Measurements from ENCODE around the gene CANX. TPM values are rescaled to one million over a fixed set of nuclear protein-coding genes. Genes with fewer than 3 reads are reported as not detected.
"Not testable (repeated sequence)": the region's sequence is repeated elsewhere in the genome, so short reads cannot be mapped to it uniquely, and the experiment has no call there.

Gene CANX
- total RNA-seq, 1 donor from 2014 or later: 649 TPM

GRCh38 chr5:179697993-179698934 is 503 bp upstream of the CANX start:
- peak; percentile 100 for DNase-seq (ENCODE audit: low spot score)

DNA sequence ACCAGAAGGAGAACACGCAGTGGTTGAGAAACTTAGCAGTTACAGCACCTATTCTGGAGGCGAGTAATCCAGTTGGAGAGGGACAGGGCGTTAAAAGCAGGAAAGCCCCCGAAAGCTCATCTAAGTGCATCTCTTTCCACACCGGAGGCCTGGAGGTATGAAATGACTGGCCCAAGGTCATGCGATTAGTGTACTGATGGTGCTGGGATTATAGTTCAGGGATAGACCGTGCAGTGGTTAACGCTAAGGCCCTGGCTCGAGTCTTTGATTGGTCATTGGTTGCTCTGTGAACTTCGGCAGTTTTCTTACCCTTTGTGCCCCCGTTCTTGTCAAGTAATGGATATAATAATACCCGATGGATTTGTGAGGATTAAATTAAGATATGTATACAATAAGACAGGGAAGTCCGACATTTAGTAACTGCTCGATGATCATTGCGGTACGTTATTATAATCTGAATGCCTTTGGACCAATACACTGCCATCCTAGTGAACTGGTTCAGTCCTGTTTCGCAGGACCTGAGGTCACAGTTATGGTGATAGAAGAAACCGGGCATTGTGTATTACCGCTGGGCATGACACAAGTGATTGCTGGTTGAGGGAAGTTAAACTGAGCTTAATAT is 960 bp downstream of the CANX start:
- DNase-seq (ENCODE audit: low spot score): no peak

DNA sequence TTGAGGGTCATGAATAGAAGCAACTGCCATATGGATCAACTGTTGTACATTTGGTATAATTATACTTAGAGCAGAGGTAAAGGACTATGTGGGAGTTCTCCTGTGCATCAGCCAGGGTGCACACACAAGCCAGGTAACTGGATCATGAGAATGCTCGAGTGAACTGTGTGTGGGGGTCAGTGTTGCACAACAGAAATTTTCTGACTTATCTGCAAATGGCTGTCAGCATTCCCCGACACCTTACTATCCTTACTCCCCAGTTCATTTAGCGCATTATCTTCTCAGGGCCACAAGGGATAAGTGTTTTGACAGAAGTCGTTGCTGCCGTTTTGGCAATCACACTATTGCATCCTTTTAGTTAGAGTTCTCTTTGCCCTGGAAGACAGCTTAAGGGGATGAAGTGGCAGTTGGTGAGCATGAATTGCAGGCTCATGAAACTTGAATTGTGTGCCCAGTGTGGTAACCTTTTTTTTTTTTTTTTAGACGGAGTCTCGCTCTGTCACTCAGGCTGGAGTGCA is 1.7 kb downstream of the CANX start:
- no peak for DNase-seq (ENCODE audit: low spot score)

DNA sequence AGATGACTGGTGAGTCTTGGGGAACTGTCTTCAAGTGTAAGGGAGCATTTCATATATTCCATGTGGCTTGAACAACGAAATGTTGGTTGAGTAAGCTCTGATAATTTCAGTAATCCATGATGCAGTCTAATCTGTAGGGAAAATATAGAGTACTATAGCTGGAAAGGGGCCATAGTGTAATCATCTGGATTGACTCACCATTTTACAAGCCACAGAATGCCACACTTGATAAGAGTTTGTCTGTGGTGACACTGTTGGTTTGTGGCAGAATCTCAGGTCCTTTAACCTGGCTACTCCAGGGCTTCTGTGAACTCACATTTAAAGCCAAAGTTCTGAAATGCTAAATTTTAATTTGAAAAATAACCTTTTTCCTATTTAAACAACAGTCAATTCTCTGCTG is 17.5 kb downstream of the CANX start:
- no peak for DNase-seq (ENCODE audit: low spot score)

DNA sequence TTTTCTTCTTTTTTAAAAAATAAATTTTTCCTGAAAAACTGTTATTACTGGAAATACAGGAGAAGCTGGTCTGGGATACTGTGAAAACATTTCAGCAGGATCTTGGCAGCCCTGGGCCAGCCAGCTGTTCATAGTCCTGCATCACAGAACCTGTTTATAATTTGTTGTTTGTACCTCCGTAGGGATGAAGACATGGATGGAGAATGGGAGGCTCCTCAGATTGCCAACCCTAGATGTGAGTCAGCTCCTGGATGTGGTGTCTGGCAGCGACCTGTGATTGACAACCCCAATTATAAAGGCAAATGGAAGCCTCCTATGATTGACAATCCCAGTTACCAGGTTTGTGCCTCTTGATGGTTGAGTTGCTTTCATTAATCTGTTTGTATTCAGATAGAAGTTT is 21.5 kb downstream of the CANX start:
- no peak for DNase-seq (ENCODE audit: low spot score)

GRCh38 chr5:179724163-179724562 is 25.4 kb downstream of the CANX start:
- DNase-seq (ENCODE audit: low spot score): no peak

- no peak for DNase-seq (ENCODE audit: low spot score)
Measured at GRCh38 chr5:179727106-179727505, 28.3 kb downstream of the CANX start.

GRCh38 chr5:179729303-179729702 is 30.5 kb downstream of the CANX start:
- DNase-seq (ENCODE audit: low spot score): no peak

DNA sequence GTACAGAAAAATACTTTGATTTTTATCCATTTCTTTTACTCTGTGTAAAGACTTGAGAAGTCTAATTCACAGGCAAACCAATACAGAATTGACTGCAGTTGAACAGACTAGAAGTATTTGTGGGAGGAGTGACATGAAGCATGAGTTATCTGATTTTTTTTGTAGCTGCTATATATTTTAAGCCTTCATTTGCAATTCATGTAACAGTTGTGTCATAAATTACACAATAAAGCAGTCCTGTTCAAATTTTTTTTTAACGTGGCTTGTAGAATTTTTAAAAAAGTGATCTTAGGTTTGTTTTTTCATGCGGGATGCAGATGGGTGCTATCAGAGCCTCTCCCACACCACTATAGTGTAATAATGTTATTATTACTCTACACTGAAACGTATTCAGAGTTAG is 31.0 kb downstream of the CANX start:
- no peak for DNase-seq (ENCODE audit: low spot score)

DNA sequence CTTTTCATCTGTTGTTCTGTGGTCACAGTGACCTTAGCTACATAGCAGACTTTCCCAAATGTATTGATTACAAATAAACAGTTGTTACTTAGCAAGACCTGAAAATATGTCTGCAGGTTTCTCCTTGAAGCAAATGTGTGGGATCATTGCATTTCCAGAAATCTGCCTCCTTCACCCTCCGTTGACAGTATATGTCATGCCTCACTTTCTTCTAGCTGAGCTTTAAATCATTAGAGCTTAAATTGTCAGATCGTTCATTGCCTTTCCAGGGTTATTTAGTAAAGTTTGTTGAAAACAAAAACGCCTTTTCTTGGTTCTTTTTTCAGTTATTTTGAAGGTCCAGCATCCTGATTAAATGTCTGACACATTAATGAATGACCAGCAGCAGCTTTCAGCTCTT is 31.6 kb downstream of the CANX start:
- DNase-seq (ENCODE audit: low spot score): no peak

DNA sequence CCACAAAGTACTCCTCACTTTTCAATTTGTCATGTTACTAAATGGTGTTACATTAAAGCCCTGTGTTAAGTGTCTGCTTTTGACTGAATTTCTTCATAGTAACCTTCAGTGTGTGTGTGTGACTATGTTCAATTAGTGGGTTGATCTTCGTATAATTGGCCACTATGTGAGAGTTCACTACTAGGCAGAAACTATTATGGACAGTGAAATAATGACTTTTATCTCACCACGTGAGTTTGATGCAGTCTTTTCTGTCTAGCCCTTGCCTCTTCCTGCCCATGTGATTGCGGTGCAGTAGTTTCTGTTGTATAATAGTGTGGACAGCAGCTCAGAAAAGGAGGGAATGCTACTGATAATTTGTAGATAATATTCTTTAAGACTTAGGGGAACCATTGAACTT is 32.1 kb downstream of the CANX start:
- DNase-seq (ENCODE audit: low spot score): no peak

DNA sequence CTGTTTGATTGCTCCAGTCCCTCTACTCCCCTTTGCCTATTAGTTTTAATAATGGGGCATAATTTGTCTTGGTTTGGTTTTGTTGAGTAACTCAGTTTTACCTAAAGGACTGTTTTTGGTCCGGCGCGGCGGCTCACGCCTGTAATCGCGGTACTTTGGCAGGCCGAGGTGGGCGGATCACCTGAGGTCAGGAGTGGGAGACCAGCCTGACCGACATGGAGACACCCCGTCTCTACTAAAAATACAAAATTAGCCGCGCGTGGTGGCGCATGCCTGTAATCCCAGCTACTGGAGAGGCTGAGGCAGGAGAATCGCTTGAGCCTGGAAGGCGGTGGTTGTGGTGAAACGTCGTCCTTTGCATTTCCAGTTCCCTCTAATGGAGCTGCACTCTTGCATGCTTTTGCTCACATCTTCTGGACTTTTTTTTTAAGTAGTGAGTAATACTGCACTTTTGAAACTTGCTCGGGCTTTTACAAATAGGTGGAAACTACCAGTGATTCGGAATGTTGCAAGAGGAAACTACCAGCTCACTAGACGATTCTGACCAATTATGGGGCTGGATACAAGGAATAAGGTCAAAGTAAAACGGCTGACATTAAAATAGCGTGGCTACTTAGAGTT is 33.1 kb downstream of the CANX start:
- no peak for DNase-seq (ENCODE audit: low spot score)

DNA sequence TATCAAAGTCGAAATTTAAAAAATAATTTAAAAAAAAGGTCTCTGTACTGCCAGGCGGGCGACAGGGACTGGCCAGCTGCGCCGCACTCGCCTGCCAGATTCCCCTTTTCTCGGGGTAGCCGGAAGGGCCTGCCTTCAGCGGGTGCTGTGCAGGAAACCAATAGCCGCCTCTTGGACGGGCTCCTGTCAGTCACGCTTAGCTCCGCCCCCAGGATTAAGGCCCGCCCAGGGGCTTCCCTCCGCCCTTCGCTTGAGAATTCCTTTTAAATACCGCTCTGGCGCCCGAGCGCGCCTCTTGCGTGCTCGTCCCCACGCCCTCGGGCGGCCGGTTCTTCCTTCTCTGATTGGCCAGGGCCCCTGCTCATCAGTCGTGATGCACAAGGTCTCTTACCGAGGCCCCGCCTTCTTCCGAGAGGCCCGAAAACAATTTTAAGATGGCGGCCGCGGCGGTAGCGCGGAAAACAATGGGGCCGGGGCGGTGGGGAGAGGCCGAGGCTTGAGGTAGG is 33.7 kb downstream of the CANX start, which contains the start of gene MAML1:
Gene MAML1, plus strand, starts transcription at position 411 of the 506 bp plus-strand sequence. CDS start 291 bp downstream, outside the sequence.
- DNase-seq (ENCODE audit: low spot score): peak; percentile 100

DNA sequence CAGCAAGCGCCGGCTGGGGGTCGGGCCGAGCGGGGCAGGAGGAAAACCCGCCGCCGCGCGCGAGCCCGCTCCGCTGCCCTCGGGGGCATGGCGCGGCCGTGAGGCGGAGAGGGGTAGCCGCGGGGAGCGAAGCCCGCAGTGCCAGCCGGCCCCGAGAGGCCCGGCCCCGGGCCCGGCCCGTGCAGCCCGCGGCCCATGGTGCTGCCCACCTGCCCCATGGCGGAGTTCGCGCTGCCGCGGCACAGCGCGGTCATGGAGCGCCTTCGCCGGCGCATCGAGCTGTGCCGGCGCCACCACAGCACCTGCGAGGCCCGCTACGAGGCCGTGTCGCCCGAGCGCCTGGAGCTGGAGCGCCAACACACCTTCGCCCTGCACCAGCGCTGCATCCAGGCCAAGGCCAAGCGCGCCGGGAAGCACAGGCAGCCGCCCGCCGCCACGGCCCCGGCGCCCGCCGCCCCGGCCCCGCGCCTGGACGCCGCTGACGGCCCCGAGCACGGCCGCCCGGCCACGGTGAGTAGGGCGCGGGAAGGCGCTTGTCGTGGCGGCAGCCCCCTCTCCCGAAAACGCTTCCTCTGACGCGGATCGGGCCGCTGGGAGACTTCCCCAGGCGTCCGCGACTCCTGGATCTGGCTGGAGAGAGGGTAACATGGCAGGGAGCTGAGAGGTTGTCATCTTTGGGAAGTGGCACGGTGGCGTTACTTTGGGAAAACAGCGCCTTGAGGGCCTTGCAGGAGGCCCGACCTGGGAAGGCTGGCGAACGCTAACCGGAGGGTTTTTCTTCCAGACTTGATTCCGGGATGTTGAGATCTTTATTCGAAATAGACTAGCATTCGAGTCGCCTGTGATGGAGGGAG is 34.4 kb downstream of the CANX start:
- DNase-seq (ENCODE audit: low spot score): no peak

DNA sequence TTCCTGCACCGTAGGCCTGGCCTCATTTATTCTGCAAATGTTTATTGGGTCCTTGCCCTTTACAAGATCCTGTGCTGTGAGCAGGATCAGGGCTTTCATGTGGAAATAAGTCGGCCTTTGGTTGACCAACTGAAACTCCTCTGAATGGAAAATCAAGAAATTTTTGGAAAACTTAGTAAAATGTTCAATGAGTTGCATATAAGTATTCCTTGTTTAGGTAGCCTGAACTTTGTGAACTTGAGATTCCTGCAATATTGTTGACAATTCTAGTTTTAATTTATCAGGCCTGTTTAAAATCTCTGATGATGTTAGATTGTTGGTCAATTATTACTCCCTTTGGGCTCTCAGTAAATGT is 35.0 kb downstream of the CANX start:
- DNase-seq (ENCODE audit: low spot score): no peak

DNA sequence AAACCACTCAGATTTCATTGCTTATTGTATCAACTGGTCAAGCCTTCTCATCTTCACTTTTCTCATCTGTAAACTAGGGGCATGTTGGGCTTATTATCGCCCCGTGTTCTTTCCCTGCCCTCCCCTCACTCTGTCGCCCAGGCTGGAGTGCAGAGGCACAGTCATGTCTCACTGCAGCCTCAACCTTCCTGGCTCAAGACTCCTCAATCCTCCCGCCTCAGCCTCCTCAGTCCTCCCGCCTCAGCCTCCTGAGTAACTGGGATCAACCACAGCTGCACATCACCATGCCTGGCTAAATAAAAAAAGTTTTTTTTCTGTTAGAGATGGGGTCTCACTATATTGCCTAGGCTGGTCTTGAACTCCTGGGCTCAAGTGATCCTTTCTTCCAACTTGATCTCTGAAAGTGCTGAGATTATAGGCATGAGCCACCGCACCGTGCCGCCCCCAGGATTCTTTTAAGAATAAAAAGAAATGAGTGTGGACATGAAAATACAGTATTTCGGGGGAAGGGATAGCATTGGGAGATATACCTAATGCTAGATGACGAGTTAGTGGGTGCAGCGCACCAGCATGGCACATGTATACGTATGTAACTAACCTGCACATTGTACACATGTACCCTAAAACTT is 35.9 kb downstream of the CANX start:
- no peak for DNase-seq (ENCODE audit: low spot score)

DNA sequence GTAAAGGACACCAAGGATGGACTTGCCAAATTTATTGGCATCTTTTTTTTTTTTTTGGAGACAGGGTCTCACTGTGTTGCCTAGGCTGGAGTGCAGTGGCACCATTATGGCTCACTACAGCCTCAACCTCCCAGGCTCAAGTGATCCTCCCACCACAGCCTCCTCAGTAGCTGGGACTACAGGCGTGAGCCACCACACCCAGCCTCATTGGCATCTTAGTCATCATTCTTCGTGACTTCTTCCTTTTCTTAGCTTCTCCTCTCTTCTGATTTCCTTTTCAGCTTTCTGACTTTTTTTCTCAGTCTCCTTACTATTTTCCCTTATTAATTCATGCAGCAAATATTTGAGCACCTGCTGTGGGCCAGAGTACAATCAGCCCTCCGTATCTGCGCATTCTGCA is 40.0 kb downstream of the CANX start:
- no peak for DNase-seq (ENCODE audit: low spot score)

GRCh38 chr5:179744106-179744505 is 45.3 kb downstream of the CANX start:
- not testable (repeated sequence) for DNase-seq (ENCODE audit: low spot score)

GRCh38 chr5:179746872-179747271 is 48.1 kb downstream of the CANX start:
- no peak for DNase-seq (ENCODE audit: low spot score)

DNA sequence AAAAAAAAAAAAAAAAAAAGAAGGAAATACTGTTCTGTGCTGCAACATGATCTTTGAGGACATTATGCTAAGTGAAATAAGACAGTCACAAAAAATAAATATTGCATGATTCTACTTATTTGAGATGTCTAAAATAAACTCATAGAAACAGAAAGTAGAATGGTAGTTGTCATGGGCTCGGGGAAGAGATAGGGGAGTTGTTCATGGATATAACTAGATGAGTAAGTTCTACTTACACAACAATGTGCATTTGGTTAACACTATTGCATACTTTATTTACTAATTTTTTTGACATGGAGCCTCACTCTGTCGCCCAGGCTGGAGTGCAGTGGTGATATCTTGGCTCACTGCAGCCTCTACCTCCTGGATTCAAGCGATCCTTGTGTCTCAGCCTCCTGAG is 49.0 kb downstream of the CANX start:
- no peak for DNase-seq (ENCODE audit: low spot score)
